HG03378 (cell line): Measurements from ENCODE around the gene MDC1.
"Not testable (repeated sequence)": the region's sequence is repeated elsewhere in the genome, so short reads cannot be mapped to it uniquely, and the experiment has no call there.

Experiments
- ATAC-seq: cut with Tn5 transposase; IDR thresholded peaks from one replicate; pipeline ENCODE4 v1.9.1; 2021; ENCODE audit warnings: mild to moderate bottlenecking, moderate library complexity; ENCODE audit not compliant: unreplicated experiment

The MDC1 gene

DNA sequence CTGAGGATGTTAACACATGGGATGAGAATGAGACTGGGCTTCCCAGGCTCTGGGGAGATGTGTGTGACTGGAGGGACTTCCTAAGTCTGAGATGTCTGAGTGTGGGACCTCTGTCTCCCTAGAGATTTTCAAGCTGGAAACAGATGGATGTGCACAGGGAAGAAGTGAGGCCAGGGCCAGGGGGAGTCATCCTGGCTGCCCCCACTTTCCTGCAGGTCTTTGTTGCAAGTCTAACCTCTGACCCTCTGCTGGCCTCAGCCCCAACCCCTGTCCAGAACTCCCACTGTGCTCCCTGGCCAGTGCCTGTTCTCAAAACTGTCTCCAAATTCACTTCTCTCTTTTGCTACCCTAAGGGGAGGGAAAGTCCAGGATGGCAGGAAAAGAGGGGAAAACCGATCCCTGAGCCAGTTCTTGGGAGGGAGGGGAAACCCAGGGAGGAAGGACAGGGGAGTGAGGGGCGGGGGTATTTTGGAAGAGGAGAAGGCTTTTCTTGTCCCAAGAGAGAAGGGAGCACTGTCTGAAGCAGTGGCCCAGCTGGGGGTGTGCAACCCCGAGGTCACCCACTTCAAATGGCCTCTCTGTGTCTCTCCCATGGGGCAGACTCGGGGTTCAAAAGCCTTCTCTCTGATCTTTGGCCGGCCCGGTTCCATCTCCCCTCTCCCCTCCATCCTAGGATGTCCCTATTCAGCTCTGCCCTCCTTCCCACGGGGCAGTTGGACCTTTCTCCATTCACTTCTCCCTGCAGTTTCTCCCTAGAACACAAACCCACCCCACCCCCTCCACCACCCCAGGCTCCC is 33.7 kb downstream of the MDC1 start:
- ATAC-seq: no peak

GRCh38 chr6:30682143-30683117 is 34.7 kb downstream of the MDC1 start:
- ATAC-seq: peak; percentile 38

DNA sequence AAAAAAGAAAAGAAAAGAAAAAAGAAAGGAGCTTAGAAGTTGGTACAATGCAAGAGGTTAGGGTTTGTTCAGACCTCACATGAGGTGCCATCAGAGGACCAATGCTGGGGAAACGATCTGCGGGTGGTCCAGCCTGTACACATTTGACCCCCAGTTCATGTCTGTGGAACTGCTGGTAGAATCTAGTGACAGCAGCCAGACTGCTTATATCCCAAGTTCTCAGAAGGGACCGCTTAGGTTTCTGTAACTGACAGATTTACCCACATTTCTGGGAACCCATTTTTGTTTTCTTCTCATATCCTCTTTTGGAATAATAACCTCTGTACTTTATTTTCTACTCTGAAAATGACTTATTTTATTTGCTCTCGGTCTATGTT is 35.3 kb downstream of the MDC1 start:
- no peak for ATAC-seq

DNA sequence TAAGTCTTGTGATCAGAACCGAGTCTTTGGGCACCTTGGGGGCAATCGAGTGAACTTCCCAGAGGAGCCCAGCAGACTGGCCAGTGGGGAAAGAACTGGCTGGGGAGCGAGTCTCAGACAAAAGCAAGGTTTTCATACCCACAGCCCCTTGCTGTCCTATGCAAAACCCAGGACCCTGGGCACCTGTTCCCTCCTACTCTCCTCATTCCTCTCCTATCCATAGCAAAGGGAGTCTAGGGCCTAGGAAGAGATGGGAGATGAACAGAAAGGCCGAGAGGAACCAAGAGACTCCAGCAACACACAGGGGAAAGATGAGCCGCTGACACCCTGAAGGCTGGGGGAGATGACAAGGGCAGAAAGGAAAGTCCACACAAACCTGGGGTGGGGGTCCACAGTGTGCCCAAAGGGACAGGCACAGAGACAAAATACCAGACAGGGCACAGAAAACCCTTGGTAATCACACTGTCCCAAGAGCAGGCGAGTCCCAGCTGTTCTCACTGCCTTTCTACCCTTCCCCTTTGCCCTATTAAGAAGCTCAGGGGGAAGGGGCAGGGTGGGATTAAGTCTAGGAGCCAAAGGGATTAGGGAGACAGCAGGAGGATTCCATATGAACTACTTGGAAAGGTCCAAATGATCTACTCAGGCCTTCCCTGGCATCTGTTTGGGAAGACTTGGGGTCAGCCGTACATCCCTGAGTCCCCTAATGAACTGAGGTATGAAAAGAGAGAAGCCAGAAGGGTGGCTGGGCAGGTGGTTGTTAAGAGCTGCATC is 37.1 kb downstream of the MDC1 start:
- ATAC-seq: no peak

GRCh38 chr6:30678964-30679726 is 37.9 kb downstream of the MDC1 start:
- ATAC-seq: no peak

- no peak for ATAC-seq
Observed at GRCh38 chr6:30676660-30677285, 40.3 kb downstream of the MDC1 start.

GRCh38 chr6:30672445-30673253 is 44.4 kb downstream of the MDC1 start, which contains the start of gene DHX16:
Gene DHX16, minus strand, starts transcription at chr6:30673006. Its CDS starts 165 bp downstream, at chr6:30672841.
- peak; percentile 80 for ATAC-seq

DNA sequence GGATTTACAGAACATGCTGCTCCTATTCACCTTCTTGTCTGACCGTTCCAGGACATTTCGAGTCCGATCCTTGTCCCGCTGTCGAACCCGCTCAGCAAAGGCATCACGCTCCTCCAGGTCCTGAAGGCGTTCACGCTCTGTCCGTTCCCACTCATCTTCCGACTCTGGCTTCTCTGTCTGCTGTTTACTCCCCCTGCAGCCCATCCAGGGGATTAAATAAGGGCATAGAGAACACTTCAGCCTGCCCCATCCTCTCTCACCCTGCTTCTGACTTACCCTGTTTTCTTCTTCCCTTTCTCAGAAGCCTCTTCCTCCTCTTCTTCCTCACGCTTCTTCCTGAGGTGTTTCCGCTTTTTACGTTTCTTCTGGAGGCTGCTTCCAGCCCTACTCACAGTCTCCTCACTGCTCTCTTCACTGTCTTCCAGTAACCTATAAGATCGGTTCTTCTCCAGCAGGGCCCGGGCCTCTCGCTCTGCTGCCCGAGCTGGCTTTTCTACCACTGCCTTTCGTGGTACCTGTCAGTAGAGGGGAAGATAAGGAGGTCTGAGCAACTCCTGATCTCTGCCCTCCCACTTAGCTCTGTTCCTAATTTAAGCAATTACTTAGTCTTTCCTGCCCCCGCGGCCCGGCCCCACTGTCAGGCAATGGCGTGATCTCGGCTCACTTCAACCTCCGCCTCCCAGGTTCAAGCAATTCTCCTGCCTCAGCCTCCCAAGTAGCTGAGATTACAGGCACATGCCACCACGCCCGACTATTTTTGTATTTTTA is 46.1 kb downstream of the MDC1 start:
- ATAC-seq: no peak

- not testable (repeated sequence) for ATAC-seq
Observed at GRCh38 chr6:30666300-30666699, 50.8 kb downstream of the MDC1 start.

GRCh38 chr6:30664994-30665767 is 51.9 kb downstream of the MDC1 start:
- no peak for ATAC-seq

GRCh38 chr6:30657922-30658321 is 59.2 kb downstream of the MDC1 start:
- ATAC-seq: not testable (repeated sequence)

GRCh38 chr6:30657454-30657853 is 59.6 kb downstream of the MDC1 start:
- no peak for ATAC-seq

GRCh38 chr6:30656513-30656912 is 60.6 kb downstream of the MDC1 start:
- no peak for ATAC-seq

GRCh38 chr6:30655743-30656094 is 61.4 kb downstream of the MDC1 start:
- no peak for ATAC-seq

DNA sequence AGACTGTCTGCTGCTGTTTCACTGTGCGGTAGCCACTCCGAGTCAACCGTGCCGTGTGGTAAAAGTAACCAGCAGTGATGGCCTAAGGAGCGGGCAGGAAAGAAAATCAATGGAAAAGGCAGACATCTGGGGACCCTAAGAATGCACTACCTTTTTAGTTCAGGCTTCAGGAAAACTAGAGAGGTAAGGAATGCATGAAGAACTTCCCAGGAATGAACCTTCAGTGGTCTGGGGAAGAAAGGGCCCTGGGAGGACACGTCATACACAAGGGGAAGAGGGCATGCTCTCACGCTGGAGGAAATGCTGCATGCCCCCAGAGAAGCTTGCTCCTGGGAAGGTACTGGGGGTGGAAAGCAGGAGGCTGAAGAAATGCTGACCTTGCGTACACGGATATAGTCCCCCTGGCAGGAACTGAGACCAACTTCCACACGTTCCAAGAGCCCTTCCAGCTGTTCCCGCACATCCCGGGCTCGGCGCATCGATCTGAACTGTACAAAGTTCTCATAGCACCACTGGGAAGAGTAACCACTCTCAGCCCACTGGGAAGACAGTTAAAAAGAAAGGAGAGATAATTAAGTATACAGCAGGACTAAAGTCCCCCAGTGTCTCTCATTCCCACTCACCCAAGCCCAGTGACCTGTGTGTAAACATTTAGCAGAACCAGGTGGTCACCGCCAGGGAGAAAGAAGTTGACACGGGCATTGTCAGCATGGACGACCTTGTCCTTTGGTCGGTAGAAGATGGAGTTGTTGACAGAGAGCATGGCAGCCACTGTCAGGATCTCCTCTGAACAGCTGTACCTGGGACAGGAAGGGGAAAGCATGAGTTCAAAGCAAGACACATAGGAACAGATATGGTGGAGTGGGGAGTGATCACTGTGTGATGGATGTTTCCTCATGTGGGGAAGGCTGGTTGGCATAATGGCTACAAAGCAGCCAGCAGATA is 62.0 kb downstream of the MDC1 start:
- no peak for ATAC-seq

GRCh38 chr6:30651143-30651542 is 65.9 kb downstream of the MDC1 start:
- no peak for ATAC-seq
